Type B pancreatic cell (in vitro differentiated cells): ENCODE data around the gene GPD1L. TPM values are rescaled to one million over a fixed set of nuclear protein-coding genes. Genes with fewer than 3 reads are reported as not detected.
"Not testable (repeated sequence)": the region's sequence is repeated elsewhere in the genome, so short reads cannot be mapped to it uniquely, and the experiment has no call there.

Experiments
- DNase-seq: peaks from one replicate; pipeline ENCODE4 v3.0.0; 2021; ENCODE audit warnings: mixed read lengths; ENCODE audit not compliant: unreplicated experiment; ENCODE audit errors: extremely low spot score
- H3K27ac Mint-ChIP-seq: 2 replicates; pipeline ENCODE4 v1.8.0; 2021; ENCODE audit warnings: mild to moderate bottlenecking, mixed read lengths
- H3K27me3 Mint-ChIP-seq: 2 replicates; pipeline ENCODE4 v1.8.0; 2021; ENCODE audit warnings: mixed read lengths
- H3K36me3 Mint-ChIP-seq: 2 replicates; pipeline ENCODE4 v1.8.0; 2021; ENCODE audit warnings: mixed read lengths
- H3K4me1 Mint-ChIP-seq: one replicate; pipeline ENCODE4 v1.8.0; 2021; ENCODE audit warnings: mixed read lengths; ENCODE audit not compliant: unreplicated experiment
- H3K4me3 Mint-ChIP-seq: 2 replicates; pipeline ENCODE4 v1.8.0; 2021; ENCODE audit warnings: mild to moderate bottlenecking, mixed read lengths
- H3K9me3 Mint-ChIP-seq: 2 replicates; pipeline ENCODE4 v1.8.0; 2021; ENCODE audit warnings: mixed read lengths
- CTCF ChIP-seq: fragments of 200-600 bp; sonication (generic); conservative IDR thresholded peaks from 2 replicates; pipeline ENCODE4 v1.5.0; 2021; ENCODE audit warnings: antibody characterized with exemption, mild to moderate bottlenecking
- total RNA-seq: library from RNA; stranded (reverse); gene quantifications from 2 replicates; pipeline ENCODE4 v1.2.1, GENCODE V29; 2021; ENCODE audit warnings: low replicate concordance

Gene GPD1L
- total RNA-seq, 1 donor from 2014 or later: 17.5 TPM

GRCh38 chr3:32106929-32107362, 526 bp downstream of the GPD1L start:
- peaks cover 27% of the 10 kb centered on the region for H3K4me1 Mint-ChIP-seq
- peaks cover 9% of the 10 kb centered on the region for H3K27me3 Mint-ChIP-seq
- peak overlapping the region; percentile 82 for H3K27ac Mint-ChIP-seq
- TF ChIP-seq CTCF: no peak
- H3K36me3 Mint-ChIP-seq: peaks cover 3% of the 10 kb centered on the region
- DNase-seq: no peak
- peaks cover 10% of the 10 kb centered on the region for H3K9me3 Mint-ChIP-seq
- peak overlapping the region; percentile 97 for H3K4me3 Mint-ChIP-seq

DNA sequence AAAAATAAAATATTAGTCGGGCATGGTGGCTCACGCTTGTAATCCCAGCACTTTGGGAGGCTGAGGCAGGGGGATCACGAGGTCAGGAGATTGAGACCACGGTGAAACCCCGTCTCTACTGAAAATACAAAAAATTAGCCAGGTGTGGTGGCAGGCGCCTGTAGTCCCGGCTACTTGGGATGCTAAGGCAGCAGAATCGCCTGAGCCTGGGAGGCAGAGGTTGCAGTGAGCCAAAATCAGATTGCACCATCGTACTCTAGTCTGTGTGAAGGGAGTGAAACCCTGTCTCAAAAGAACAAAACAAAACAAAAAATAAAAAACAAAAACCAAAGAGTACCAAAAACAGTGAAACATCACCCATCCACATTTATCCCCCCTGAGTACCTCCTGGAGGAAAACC, 1.8 kb downstream of the GPD1L start:
- H3K36me3 Mint-ChIP-seq, H3K27ac Mint-ChIP-seq, DNase-seq, H3K9me3 Mint-ChIP-seq, H3K27me3 Mint-ChIP-seq: not testable (repeated sequence)
- peak overlapping the region; percentile 49 for H3K4me3 Mint-ChIP-seq
- H3K4me1 Mint-ChIP-seq: peaks cover 27% of the 10 kb centered on the region

GRCh38 chr3:32109256-32109655, 2.8 kb downstream of the GPD1L start:
- no peak for TF ChIP-seq CTCF
- no peak for DNase-seq
- Mint-ChIP-seq H3K27ac (no peak overlapping the region), H3K4me1 (peaks cover 27% of the 10 kb centered on the region), H3K27me3 (peaks cover 9% of the 10 kb centered on the region), H3K9me3 (peaks cover 3% of the 10 kb centered on the region), H3K36me3 (no peaks in the 10 kb centered on the region), H3K4me3 (peak overlapping the region; percentile 25)

DNA sequence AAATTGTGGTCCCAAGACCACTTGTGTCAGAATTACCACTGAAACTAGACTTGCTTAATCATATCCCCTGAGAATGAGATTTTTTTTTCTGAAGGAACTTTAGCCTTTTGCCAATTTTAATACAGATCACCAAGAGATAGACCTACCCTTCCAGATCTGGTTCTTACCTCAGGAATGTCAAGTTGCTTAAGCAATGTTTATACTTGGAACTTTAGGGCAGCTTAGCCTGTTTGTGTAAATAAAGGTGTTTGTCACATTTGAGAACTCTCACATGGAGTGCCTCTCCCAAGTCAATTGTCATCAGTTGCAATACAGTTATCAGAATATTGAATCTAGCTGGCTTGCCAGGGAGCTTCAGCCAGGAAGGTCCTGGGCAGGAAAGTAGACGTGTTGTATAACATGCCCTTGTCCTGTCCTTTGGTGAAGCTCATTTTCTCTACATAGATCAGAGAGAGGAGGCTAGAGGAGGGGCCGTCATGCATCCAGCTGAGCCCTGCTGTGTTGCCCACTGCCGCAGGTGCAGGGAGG, 3.9 kb downstream of the GPD1L start:
- Mint-ChIP-seq H3K4me1 (peaks cover 27% of the 10 kb centered on the region), H3K36me3 (no peaks in the 10 kb centered on the region), H3K4me3 (no peak overlapping the region), H3K9me3 (no peaks in the 10 kb centered on the region), H3K27ac (no peak overlapping the region), H3K27me3 (peaks cover 9% of the 10 kb centered on the region)
- TF ChIP-seq CTCF: no peak
- no peak for DNase-seq

DNA sequence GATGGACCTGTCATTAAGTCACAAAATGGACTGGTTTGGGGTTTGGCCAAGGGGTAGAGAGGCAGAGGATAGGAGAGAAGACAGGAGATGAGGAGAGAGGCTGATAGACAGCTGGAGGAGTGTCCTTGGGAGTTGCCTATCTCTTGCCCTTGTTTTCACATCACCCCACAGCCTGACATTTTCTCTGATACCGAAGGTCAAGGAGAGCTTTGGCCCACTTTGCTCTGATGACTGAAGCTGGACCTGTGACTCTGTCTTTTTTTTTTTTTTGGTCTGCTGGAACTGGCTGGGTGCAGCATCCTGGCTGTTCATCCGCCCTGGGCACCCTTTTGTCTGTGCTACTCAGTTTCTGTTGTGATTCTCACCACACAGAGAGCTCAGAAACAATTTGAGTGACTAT, 5.1 kb downstream of the GPD1L start:
- no peak for DNase-seq
- Mint-ChIP-seq H3K27ac (no peak overlapping the region), H3K4me3 (no peak overlapping the region), H3K27me3 (peaks cover 9% of the 10 kb centered on the region), H3K4me1 (peaks cover 22% of the 10 kb centered on the region), H3K36me3 (no peaks in the 10 kb centered on the region), H3K9me3 (no peaks in the 10 kb centered on the region)
- no peak for TF ChIP-seq CTCF

- H3K27me3 Mint-ChIP-seq: no peaks in the 10 kb centered on the region
- no peak overlapping the region for H3K4me3 Mint-ChIP-seq
- TF ChIP-seq CTCF: no peak
- H3K36me3 Mint-ChIP-seq: no peaks in the 10 kb centered on the region
- no peak overlapping the region for H3K27ac Mint-ChIP-seq
- H3K9me3 Mint-ChIP-seq: no peaks in the 10 kb centered on the region
- H3K4me1 Mint-ChIP-seq: peaks cover 13% of the 10 kb centered on the region
- no peak for DNase-seq
Observed at GRCh38 chr3:32113566-32113965, 7.1 kb downstream of the GPD1L start.
